Uterus (tissue), 2 donors: ENCODE measurements around the gene LRG1.

Experiments used
- POLR2A ChIP-seq, 2 donors: fragments of 450-650 bp; IDR thresholded peaks; one replicate each; pipeline ENCODE4 v1.6.1; 2016; ENCODE audit warnings: antibody characterized with exemption in 2 of 2, mild to moderate bottlenecking in 1 of 2, moderate library complexity in 1 of 2
- TF ChIP-seq, protein P1 (sequence below), 4 experiments: fragments of 200-600 bp in 2 of 4; fragments of 450-650 bp in 2 of 4; sonication (generic) in 2 of 4; IDR thresholded peaks; one replicate each; pipeline ENCODE4 v1.5.1; 2016 to 2019; ENCODE audit warnings: antibody characterized with exemption in 4 of 4, mild to moderate bottlenecking in 2 of 4, moderate library complexity in 1 of 4

DNA sequence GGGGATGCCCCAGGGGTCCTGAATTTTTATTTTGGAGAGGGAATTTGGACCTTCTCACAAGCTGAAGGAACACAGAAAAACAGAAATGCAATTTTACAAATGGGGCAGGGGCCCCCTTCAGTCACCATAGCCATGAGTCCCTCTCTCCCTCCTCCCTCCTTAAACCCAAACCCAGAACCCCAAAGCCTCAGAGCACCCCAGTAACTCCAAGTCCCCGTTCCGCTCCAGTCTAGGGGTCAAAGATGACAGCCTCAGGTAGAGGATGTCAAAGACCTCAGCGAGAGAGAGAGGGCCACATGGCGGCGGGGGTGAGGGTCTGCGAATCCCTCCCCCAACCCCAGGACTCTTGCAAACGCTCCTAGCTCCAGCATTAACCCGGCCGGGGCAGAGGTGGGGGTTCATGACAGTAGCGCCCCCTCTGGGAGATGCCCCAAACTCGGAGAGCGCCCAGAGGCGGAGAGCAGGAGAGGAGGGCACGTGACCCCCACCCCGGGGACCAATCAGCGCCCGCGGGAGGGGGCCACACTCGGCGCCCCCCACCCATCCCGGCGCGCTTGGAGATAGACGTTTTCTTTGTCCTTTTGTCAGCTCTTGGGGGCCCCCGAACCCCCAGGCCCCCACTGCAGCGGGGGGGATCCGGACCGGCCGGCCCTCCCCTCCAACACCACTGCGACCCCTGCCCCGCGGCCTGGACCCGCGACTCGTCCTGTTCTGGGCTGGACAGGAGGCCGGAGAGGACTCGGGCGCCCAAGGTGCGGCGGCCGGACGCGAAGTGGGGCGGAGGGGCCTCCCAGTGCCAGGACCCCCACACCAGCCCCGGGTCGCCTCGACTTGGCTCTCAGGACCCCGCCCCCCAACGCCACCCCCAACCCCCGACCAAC, 40.4 kb upstream of the LRG1 start:
- TF ChIP-seq, protein P1, sequence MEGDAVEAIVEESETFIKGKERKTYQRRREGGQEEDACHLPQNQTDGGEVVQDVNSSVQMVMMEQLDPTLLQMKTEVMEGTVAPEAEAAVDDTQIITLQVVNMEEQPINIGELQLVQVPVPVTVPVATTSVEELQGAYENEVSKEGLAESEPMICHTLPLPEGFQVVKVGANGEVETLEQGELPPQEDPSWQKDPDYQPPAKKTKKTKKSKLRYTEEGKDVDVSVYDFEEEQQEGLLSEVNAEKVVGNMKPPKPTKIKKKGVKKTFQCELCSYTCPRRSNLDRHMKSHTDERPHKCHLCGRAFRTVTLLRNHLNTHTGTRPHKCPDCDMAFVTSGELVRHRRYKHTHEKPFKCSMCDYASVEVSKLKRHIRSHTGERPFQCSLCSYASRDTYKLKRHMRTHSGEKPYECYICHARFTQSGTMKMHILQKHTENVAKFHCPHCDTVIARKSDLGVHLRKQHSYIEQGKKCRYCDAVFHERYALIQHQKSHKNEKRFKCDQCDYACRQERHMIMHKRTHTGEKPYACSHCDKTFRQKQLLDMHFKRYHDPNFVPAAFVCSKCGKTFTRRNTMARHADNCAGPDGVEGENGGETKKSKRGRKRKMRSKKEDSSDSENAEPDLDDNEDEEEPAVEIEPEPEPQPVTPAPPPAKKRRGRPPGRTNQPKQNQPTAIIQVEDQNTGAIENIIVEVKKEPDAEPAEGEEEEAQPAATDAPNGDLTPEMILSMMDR (IDR thresholded peaks at IDR 0.05) = no peak
- TF ChIP-seq POLR2A (IDR thresholded peaks at IDR 0.05) = no peak
